ENCODE results near the gene TBPL1. TPM values are rescaled to one million over a fixed set of nuclear protein-coding genes. Genes with fewer than 3 reads are reported as not detected.

The TBPL1 gene
- total and polyA plus RNA-seq, 9 of the 15 experiments (the other 6 are each of a cell fraction or from before 2014, with no cell fraction given): 78.1 to 152 (median 107) TPM

- TF ChIP-seq ZNF592 (IDR thresholded peaks at IDR 0.05) (no peak), ZNF23 (CRISPR knock-in tag; IDR thresholded peaks at IDR 0.05) (no peak), FOXM1 (IDR thresholded peaks at IDR 0.05; ENCODE audit: low read depth) (no peak), FOXM1 (CRISPR knock-in tag; IDR thresholded peaks at IDR 0.05; ENCODE audit: low read depth) (no peak), TRIM24 (IDR thresholded peaks at IDR 0.05) (no peak), PCBP1 (IDR thresholded peaks at IDR 0.05; ENCODE audit: low read depth, low read length, poor library complexity, severe bottlenecking) (no peak), CGGBP1 (CRISPR knock-in tag; IDR thresholded peaks at IDR 0.05) (no peak)
These were observed 58.0 kb downstream of the TBPL1 start (continued) for GRCh38 chr6:134010974-134011373.

GRCh38 chr6:134014588-134015137 is 61.6 kb downstream of the TBPL1 start:
- no TSS peak for BruUV-seq (replicated peaks)
- POLR2A ChIA-PET: no interaction called here
- H3K9me3 ChIP-seq (replicated peaks; ENCODE audit: control insufficient read depth, insufficient read depth, low read depth, low read length): no peaks in the 10 kb centered on the region
- no peak overlapping the region for H3K4me2 ChIP-seq (ENCODE audit: insufficient read depth, low read length)
- 11% methylated on average over 3 of the region's 3 CpGs for WGBS (ENCODE audit: insufficient coverage, low coverage, missing lambda C conversion rate)
- TF ChIP-seq SMC3 (conservative IDR thresholded peaks at IDR 0.05; ENCODE audit: insufficient read depth, low read depth, low read length) (no peak), CBX3 (IDR thresholded peaks at IDR 0.05; ENCODE audit: borderline replicate concordance in 1 of 2, low read length in 2 of 2) (no peak), KLF13 (tag; IDR thresholded peaks at IDR 0.05; ENCODE audit: borderline replicate concordance, low read depth) (no peak), RFX1 (IDR thresholded peaks at IDR 0.05) (peak; percentile 53; the same call in 1 of the 2 replicates)
- H3K9ac ChIP-seq (ENCODE audit: insufficient read depth in 1 of 2, low read depth in 2 of 2, low read length in 2 of 2): no peak overlapping the region
- peaks cover 4 to 19% of the 10 kb centered on the region in 2 experiments for H3K4me1 ChIP-seq (replicated peaks in 1 of 2; ENCODE audit: control insufficient read depth in 2 of 2, insufficient read depth in 2 of 2, low read length in 2 of 2)
- no peaks in the 10 kb centered on the region for H3K79me2 ChIP-seq (ENCODE audit: control insufficient read depth, insufficient read depth, low read length)
- CTCF ChIA-PET (ENCODE audit: low intra/inter-chr PET ratio): no interaction called here
- in situ Hi-C loops (cut with MboI) (no loop called here), intact Hi-C loops (cut with micrococcal nuclease) (no loop called here)
- H3K9me1 ChIP-seq (ENCODE audit: control insufficient read depth, insufficient read depth, low read length): no peaks in the 10 kb centered on the region
- ATAC-seq (no peak), DNase-seq (ENCODE audit: extremely low read depth in 1 of 4, low spot score in 3 of 4) (no peak), FAIRE-seq (no peak)
- H3K27me3 ChIP-seq (ENCODE audit: control insufficient read depth in 2 of 2, insufficient read depth in 2 of 2, low read length in 2 of 2): no peaks in the 10 kb centered on the region
- no peak overlapping the region for H3K27ac ChIP-seq (ENCODE audit: extremely low read depth, low read depth, low read length)
- no peaks in the 10 kb centered on the region for H3K36me3 ChIP-seq (ENCODE audit: control insufficient read depth, insufficient read depth, low read length)
- H3K4me3 ChIP-seq: no peak overlapping the region
- H4K20me1 ChIP-seq (replicated peaks; ENCODE audit: control insufficient read depth, insufficient read depth, low read length): no peaks in the 10 kb centered on the region
- no peak overlapping the region for H2AFZ ChIP-seq (ENCODE audit: low read depth, low read length)

All from K562 (cell line).